Measurements from ENCODE around the gene TXK. TPM values are rescaled to one million over a fixed set of nuclear protein-coding genes. Genes with fewer than 3 reads are reported as not detected.
A peak's percentile ranks its signal among the peaks of the same experiment; 100 is the strongest.

TXK gene
- total RNA-seq, 2 donors from 2014 or later, result 0.46 to 4.8 TPM

GRCh38 chr4:48035952-48036351, 98.1 kb downstream of the TXK start:
- TF ChIP-seq POLR2AphosphoS5 (IDR thresholded peaks at IDR 0.05) (no peak), CTCF (IDR thresholded peaks at IDR 0.05) (no peak), POLR2A (IDR thresholded peaks at IDR 0.05) (no peak)
- no peak overlapping the region for H3K4me3 ChIP-seq
- WGBS, result 79% methylated on average over 3 of the region's 3 CpGs
- DNase-seq (ENCODE audit: low spot score), result no peak
- no peak overlapping the region for H3K27ac ChIP-seq
- intact Hi-C loops (cut with DNase I), result no loop called here
- no peaks in the 10 kb centered on the region for H3K9me3 ChIP-seq
- H3K27me3 ChIP-seq (replicated peaks; ENCODE audit: insufficient read depth), result no peaks in the 10 kb centered on the region
- H3K4me1 ChIP-seq (replicated peaks), result no peaks in the 10 kb centered on the region
- no peaks in the 10 kb centered on the region for H3K36me3 ChIP-seq

- H3K4me1 ChIP-seq (replicated peaks), result no peaks in the 10 kb centered on the region
- no peaks in the 10 kb centered on the region for H3K9me3 ChIP-seq
- TF ChIP-seq CTCF (IDR thresholded peaks at IDR 0.05) (peak in 2 of 4 experiments; percentile 42 to 48), POLR2A (IDR thresholded peaks at IDR 0.05) (no peak), POLR2AphosphoS5 (IDR thresholded peaks at IDR 0.05) (no peak)
- no peaks in the 10 kb centered on the region for H3K36me3 ChIP-seq
- peak; percentile 20 for DNase-seq (ENCODE audit: low spot score)
- intact Hi-C loops (cut with DNase I), result no loop called here
- WGBS, result 91% methylated on average over 1 of the region's 1 CpG
- H3K27ac ChIP-seq, result no peak overlapping the region
- H3K4me3 ChIP-seq, result no peak overlapping the region
- no peaks in the 10 kb centered on the region for H3K27me3 ChIP-seq (replicated peaks; ENCODE audit: insufficient read depth)
Observed at GRCh38 chr4:48033825-48034413, 100.1 kb downstream of the TXK start.

- H3K36me3 ChIP-seq, result no peaks in the 10 kb centered on the region
- no peaks in the 10 kb centered on the region for H3K4me1 ChIP-seq (replicated peaks)
- intact Hi-C loops (cut with DNase I), result no loop called here
- H3K27ac ChIP-seq, result no peak overlapping the region
- no peak overlapping the region for H3K4me3 ChIP-seq
- TF ChIP-seq CTCF (IDR thresholded peaks at IDR 0.05) (no peak), POLR2AphosphoS5 (IDR thresholded peaks at IDR 0.05) (no peak), POLR2A (IDR thresholded peaks at IDR 0.05) (no peak)
- no peaks in the 10 kb centered on the region for H3K27me3 ChIP-seq (replicated peaks; ENCODE audit: insufficient read depth)
- DNase-seq (ENCODE audit: low spot score), result no peak
- no peaks in the 10 kb centered on the region for H3K9me3 ChIP-seq
Observed at GRCh38 chr4:48033412-48033811, 100.6 kb downstream of the TXK start.

- no peaks in the 10 kb centered on the region for H3K4me1 ChIP-seq (replicated peaks)
- no peaks in the 10 kb centered on the region for H3K27me3 ChIP-seq (replicated peaks; ENCODE audit: insufficient read depth)
- H3K4me3 ChIP-seq, result no peak overlapping the region
- no peaks in the 10 kb centered on the region for H3K36me3 ChIP-seq
- no peak overlapping the region for H3K27ac ChIP-seq
- H3K9me3 ChIP-seq, result no peaks in the 10 kb centered on the region
- no peak for DNase-seq (ENCODE audit: low spot score)
- intact Hi-C loops (cut with DNase I), result no loop called here
- TF ChIP-seq CTCF (IDR thresholded peaks at IDR 0.05) (no peak), POLR2AphosphoS5 (IDR thresholded peaks at IDR 0.05) (no peak), POLR2A (IDR thresholded peaks at IDR 0.05) (no peak)
Observed at GRCh38 chr4:48032721-48033120, 101.3 kb downstream of the TXK start.

GRCh38 chr4:48031802-48032525, 102.1 kb downstream of the TXK start:
- intact Hi-C loops (cut with DNase I), result no loop called here
- TF ChIP-seq POLR2A (IDR thresholded peaks at IDR 0.05) (no peak), CTCF (IDR thresholded peaks at IDR 0.05) (no peak), POLR2AphosphoS5 (IDR thresholded peaks at IDR 0.05) (no peak)
- DNase-seq (ENCODE audit: low spot score), result no peak
- Histone ChIP-seq H3K36me3 (no peaks in the 10 kb centered on the region), H3K9me3 (no peaks in the 10 kb centered on the region), H3K27ac (no peak overlapping the region), H3K27me3 (replicated peaks; ENCODE audit: insufficient read depth) (no peaks in the 10 kb centered on the region), H3K4me3 (no peak overlapping the region), H3K4me1 (replicated peaks) (no peaks in the 10 kb centered on the region)
- WGBS, result 71% methylated on average over 12 of the region's 12 CpGs

Measured in prostate gland (tissue), 2 donors.